ENCODE results near the gene FMO5.
"Not testable (repeated sequence)": the region's sequence is repeated elsewhere in the genome, so short reads cannot be mapped to it uniquely, and the experiment has no call there.

Gene FMO5

DNA sequence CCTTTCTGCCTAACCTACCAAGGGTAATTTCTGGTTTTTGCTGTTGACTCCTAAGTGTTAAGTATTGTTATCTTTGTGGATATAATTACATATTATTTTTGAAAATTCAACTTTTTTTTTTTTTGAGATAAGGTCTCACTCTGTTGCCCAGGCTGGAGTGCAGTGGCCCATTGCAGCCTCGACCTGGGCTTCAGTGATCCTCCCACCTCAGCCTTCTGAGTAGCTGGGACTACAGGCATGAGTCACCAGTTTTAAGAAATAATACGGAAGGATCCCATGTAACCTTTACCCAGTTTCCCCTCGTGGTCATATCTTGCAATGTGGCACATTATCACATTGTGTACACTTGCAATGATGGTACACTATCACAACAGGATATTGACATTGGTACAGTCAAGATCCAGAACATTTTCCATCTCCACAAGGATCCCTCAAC lies 20.5 kb upstream of the FMO5 start:
- TF ChIP-seq, protein P1, sequence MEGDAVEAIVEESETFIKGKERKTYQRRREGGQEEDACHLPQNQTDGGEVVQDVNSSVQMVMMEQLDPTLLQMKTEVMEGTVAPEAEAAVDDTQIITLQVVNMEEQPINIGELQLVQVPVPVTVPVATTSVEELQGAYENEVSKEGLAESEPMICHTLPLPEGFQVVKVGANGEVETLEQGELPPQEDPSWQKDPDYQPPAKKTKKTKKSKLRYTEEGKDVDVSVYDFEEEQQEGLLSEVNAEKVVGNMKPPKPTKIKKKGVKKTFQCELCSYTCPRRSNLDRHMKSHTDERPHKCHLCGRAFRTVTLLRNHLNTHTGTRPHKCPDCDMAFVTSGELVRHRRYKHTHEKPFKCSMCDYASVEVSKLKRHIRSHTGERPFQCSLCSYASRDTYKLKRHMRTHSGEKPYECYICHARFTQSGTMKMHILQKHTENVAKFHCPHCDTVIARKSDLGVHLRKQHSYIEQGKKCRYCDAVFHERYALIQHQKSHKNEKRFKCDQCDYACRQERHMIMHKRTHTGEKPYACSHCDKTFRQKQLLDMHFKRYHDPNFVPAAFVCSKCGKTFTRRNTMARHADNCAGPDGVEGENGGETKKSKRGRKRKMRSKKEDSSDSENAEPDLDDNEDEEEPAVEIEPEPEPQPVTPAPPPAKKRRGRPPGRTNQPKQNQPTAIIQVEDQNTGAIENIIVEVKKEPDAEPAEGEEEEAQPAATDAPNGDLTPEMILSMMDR (conservative IDR thresholded peaks at IDR 0.05; ENCODE audit: low read depth, low read length), result no peak
- H3K4me3 ChIP-seq (ENCODE audit: low read depth, low read length), result no peak overlapping the region
- no peak for DNase-seq (ENCODE audit: low read depth)

DNA sequence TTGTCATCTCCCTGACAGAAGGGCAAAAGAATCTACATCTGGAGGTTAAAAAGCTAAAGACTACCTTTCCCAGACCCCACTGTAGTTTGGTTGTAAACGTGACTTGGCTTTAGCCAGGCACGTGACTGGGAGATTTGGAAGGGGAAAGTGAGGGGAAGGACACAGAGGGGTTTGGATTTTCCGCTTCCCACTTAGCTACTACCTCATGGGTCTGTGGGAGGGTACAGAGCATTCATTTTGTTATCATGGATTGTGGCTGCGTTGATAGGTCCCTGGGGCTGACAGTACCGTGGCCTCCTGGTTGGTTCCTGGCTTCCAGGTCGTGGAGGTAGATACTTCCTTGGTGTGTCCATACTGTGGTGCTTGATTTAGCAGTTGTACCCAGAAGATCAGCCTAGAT lies 20.0 kb upstream of the FMO5 start:
- TF ChIP-seq, protein P1 (conservative IDR thresholded peaks at IDR 0.05; ENCODE audit: low read depth, low read length), result no peak
- DNase-seq (ENCODE audit: low read depth), result no peak
- H3K4me3 ChIP-seq (ENCODE audit: low read depth, low read length), result no peak overlapping the region

DNA sequence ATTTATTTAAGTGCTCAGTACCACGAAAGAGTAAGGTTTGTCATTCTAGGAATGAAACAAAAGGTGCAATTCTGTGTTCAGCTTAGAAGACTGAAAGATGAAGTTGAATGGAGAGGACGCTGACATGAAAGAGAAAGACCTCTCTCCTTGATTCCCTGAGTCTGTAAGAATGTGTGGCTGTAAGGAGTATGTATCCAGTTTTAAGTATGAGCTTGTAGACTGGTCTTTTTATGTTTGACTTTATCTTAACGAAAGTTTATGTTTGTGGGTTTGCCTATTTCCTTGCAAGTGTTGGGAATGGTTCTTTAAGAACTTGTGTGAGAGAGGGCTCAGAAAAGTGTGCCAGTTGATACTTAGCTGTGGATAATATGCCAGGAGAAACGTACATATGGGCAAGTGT lies 18.7 kb upstream of the FMO5 start:
- TF ChIP-seq, protein P1 (conservative IDR thresholded peaks at IDR 0.05; ENCODE audit: low read depth, low read length), result no peak
- DNase-seq (ENCODE audit: low read depth), result peak; percentile 37
- peak overlapping the region; percentile 88 for H3K4me3 ChIP-seq (ENCODE audit: low read depth, low read length)

DNA sequence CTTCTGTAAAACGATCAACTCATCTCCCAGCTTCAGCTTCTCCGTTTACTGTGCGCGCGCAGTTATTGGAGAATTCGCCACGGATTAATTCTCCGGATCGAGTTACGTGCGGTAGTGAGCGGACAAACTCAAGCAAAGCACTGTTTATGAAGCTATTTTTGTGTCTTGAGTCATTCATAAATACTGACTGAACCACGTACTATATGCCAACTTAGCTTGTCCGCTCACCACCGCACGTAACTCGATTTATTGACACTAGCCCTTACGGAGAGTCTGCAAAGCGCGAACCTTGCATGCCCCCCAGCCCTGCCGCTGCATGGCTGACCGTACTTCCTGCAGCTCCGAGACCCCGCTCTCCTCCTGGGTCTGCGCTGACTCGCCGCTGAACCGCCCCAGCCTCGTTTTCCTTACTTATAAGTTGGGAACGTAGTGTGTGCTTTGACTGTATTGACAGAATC lies 18.1 kb upstream of the FMO5 start:
- H3K4me3 ChIP-seq (ENCODE audit: low read depth, low read length), result peak overlapping the region; percentile 88
- TF ChIP-seq, protein P1 (conservative IDR thresholded peaks at IDR 0.05; ENCODE audit: low read depth, low read length), result no peak
- DNase-seq (ENCODE audit: low read depth), result no peak

DNA sequence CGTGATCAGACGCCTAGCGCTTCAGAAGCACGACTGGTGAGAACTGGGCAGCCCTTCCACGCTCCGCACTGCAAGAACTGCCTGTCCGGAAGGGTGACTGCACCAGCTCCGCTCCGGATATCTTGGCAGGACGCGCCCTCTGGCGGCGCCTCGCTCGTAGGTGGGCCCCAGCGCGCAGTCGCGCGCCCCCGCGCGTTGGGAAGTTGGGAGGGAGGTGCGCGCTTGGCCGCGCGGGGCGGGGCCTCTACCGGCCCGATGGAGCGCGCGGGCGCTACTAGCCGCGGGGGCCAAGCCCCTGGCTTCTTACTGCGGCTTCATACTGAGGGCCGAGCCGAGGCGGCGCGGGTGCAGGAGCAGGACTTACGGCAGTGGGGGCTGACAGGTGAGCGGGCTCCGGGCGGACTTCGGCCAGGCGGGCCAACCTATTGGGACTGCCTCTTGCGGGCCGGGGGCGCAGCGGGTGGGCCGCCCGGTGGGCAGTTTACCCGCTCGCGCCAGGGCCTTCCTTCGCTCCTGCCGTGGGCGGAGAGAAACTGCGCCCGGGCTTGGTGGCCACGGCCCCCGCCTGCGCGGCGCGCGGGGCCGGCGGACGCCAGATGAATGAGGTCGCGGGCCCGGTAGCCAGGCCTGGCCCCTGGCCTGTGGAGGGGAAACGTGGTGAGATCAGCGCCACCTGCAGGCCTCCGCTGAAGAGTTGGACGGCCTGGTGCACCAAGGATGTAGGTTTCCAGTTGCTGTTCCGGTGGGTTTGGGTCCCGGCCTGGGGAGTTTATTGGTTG lies 17.5 kb upstream of the FMO5 start, which contains the start of gene CHD1L:
Gene CHD1L, plus strand, starts transcription at position 236 of the 779 bp plus-strand sequence. Its CDS starts 20 bp downstream, at position 256.
- H3K4me3 ChIP-seq (ENCODE audit: low read depth, low read length), result peak within 1 kb of the TSS; percentile 88
- TF ChIP-seq, protein P1 (conservative IDR thresholded peaks at IDR 0.05; ENCODE audit: low read depth, low read length), result peak; percentile 83
- DNase-seq (ENCODE audit: low read depth), result peak; percentile 98

DNA sequence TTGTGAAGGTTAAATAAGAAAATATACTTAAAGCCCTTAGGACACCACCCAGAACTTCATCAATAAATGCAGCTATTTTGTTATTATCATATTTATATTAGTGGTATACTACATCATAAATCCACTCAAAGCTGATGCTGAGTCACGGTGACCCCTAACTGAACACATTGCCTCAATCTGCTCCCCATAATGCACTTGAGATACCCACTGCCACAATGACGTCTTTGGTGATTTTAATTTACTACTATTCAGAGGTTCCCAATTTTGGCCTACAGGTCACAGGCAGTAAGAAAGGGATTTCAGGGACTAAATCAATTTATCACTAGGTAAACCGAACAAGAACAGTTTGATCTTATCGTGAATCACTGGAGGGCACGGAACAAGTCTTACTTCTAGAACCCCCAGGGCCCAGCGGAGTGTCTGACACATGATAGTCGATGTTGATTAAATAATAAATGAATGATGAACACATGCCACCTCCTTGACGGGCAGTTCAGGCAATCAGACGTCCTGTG lies 16.9 kb upstream of the FMO5 start:
- DNase-seq (ENCODE audit: low read depth), result no peak
- TF ChIP-seq, protein P1 (conservative IDR thresholded peaks at IDR 0.05; ENCODE audit: low read depth, low read length), result no peak
- peak overlapping the region; percentile 88 for H3K4me3 ChIP-seq (ENCODE audit: low read depth, low read length)

DNA sequence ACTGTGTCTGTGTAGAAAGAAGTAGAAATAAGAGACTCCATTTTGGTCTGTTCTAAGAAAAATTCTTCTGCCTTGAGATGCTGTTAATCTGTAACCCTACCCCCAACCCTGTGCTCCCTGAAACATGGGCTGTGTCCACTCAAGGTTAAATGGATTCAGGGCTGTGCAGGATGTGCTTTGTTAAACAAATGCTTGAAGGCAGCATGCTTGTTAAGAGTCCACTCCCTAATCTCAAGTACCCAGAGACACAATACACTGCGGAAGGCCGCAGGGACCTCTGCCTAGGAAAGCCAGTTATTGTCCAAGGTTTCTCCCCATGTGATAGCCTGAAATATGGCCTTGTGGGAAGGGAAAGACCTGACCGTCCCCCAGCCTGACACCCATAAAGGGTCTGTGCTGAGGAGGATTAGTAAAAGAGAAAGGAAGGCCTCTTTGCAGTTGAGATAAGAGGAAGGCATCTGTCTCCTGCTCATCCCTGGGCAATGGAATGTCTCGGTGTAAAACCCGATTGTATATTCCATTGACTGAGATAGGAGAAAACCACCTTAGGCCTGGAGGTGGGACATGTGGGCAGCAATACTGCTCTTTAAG lies 15.1 kb upstream of the FMO5 start:
- DNase-seq (ENCODE audit: low read depth); H3K4me3 ChIP-seq (ENCODE audit: low read depth, low read length): not testable (repeated sequence)

Measured in choroid plexus epithelial cell (primary cell).